Neural cell (in vitro differentiated cells): ENCODE measurements around the gene HMOX2.

Experiments used
- CTCF ChIP-seq: fragments of 450-650 bp; IDR thresholded peaks from 2 replicates; pipeline ENCODE4 v1.5.1; 2014; ENCODE audit warnings: antibody characterized with exemption, mild to moderate bottlenecking, moderate library complexity; ENCODE audit not compliant: poor library complexity, severe bottlenecking
- REST ChIP-seq: IDR thresholded peaks from 2 replicates; pipeline ENCODE4 v1.6.1; 2012; ENCODE audit warnings: borderline replicate concordance
- SMC3 ChIP-seq: fragments of 450-650 bp; conservative IDR thresholded peaks from 2 replicates; pipeline ENCODE4 v1.6.1; 2014; ENCODE audit warnings: antibody characterized with exemption, mild to moderate bottlenecking, moderate library complexity; ENCODE audit not compliant: poor library complexity

- no peak for TF ChIP-seq REST
- no peak for TF ChIP-seq CTCF
- no peak for TF ChIP-seq SMC3
These were observed 56.0 kb downstream of the HMOX2 start for GRCh38 chr16:4532238-4532637.
